Neural crest cell (in vitro differentiated cells): ENCODE measurements around the gene CIART. TPM values are rescaled to one million over a fixed set of nuclear protein-coding genes. Genes with fewer than 3 reads are reported as not detected.
A peak's percentile ranks its signal among the peaks of the same experiment; 100 is the strongest.
"Not testable (repeated sequence)": the region's sequence is repeated elsewhere in the genome, so short reads cannot be mapped to it uniquely, and the experiment has no call there.

Source experiments
- DNase-seq: peaks from one replicate; pipeline ENCODE4 v3.0.0; 2021; ENCODE audit warnings: low read depth, mixed read lengths, low spot score
- H3K27ac Mint-ChIP-seq: one replicate; pipeline ENCODE4 v1.8.0; 2021; ENCODE audit warnings: mild to moderate bottlenecking, mixed read lengths; ENCODE audit not compliant: unreplicated experiment
- H3K27me3 Mint-ChIP-seq: 2 replicates; pipeline ENCODE4 v1.8.0; 2021; ENCODE audit warnings: low read depth, mild to moderate bottlenecking, mixed read lengths
- H3K36me3 Mint-ChIP-seq: 2 replicates; pipeline ENCODE4 v1.8.0; 2021; ENCODE audit warnings: low read depth, mild to moderate bottlenecking, mixed read lengths
- H3K4me1 Mint-ChIP-seq: 2 replicates; pipeline ENCODE4 v1.8.0; 2021; ENCODE audit warnings: mixed read lengths
- H3K4me3 Mint-ChIP-seq: one replicate; pipeline ENCODE4 v1.8.0; 2021; ENCODE audit warnings: mild to moderate bottlenecking, mixed read lengths
- H3K9me3 Mint-ChIP-seq: 2 replicates; pipeline ENCODE4 v1.8.0; 2021; ENCODE audit warnings: mixed read lengths
- CTCF ChIP-seq: fragments of 200-600 bp; sonication (generic); conservative IDR thresholded peaks from 2 replicates; pipeline ENCODE4 v1.5.0; 2021; ENCODE audit warnings: antibody characterized with exemption, mild to moderate bottlenecking
- long read RNA-seq: library from polyadenylated mRNA; unstranded; transcript quantifications from one replicate; pipeline ENCODE4 v2.0.0, GENCODE V29; 2020
- total RNA-seq: library from RNA; stranded (reverse); gene quantifications from 2 replicates; pipeline ENCODE4 v1.2.1, GENCODE V29; 2021

The CIART gene
- 3.7 and 5.0 TPM in 2 replicates for total RNA-seq
- long read RNA-seq, partial matches to known transcripts, result 2 of 4 reads
- long read RNA-seq, other reads (novel, unspliced or antisense), result 2 of 4 reads

GRCh38 chr1:150281758-150282557, at the start of gene CIART:
CIART (plus strand) TSS chr1:150282554; CDS start chr1:150283268, 714 bp downstream.
- peaks cover 3% of the 10 kb centered on the region for H3K9me3 Mint-ChIP-seq
- H3K27me3 Mint-ChIP-seq, result peaks cover 19% of the 10 kb centered on the region
- no peak for TF ChIP-seq CTCF
- peak within 1 kb of the TSS; percentile 87 for H3K4me3 Mint-ChIP-seq
- no peak for DNase-seq
- H3K27ac Mint-ChIP-seq, result peak within 1 kb of the TSS; percentile 91
- peaks cover 27% of the 10 kb centered on the region for H3K4me1 Mint-ChIP-seq
- no peaks in the 10 kb centered on the region for H3K36me3 Mint-ChIP-seq

- H3K9me3 Mint-ChIP-seq, H3K4me3 Mint-ChIP-seq, H3K27ac Mint-ChIP-seq, H3K27me3 Mint-ChIP-seq, DNase-seq, H3K36me3 Mint-ChIP-seq: not testable (repeated sequence)
- peaks cover 16% of the 10 kb centered on the region for H3K4me1 Mint-ChIP-seq
Measured at GRCh38 chr1:150232921-150233320, 49.4 kb upstream of the CIART start.

GRCh38 chr1:150233359-150234308, 48.7 kb upstream of the CIART start:
- no peak for DNase-seq
- H3K4me3 Mint-ChIP-seq, result no peak overlapping the region
- H3K27me3 Mint-ChIP-seq, result no peaks in the 10 kb centered on the region
- peaks cover 6% of the 10 kb centered on the region for H3K36me3 Mint-ChIP-seq
- TF ChIP-seq CTCF, result no peak
- peak overlapping the region; percentile 0 for H3K27ac Mint-ChIP-seq
- peaks cover 16% of the 10 kb centered on the region for H3K4me1 Mint-ChIP-seq
- H3K9me3 Mint-ChIP-seq, result no peaks in the 10 kb centered on the region

- no peak for DNase-seq
- H3K9me3 Mint-ChIP-seq, result no peaks in the 10 kb centered on the region
- H3K4me1 Mint-ChIP-seq, result peaks cover 16% of the 10 kb centered on the region
- no peak for TF ChIP-seq CTCF
- peaks cover 3% of the 10 kb centered on the region for H3K36me3 Mint-ChIP-seq
- no peak overlapping the region for H3K4me3 Mint-ChIP-seq
- no peaks in the 10 kb centered on the region for H3K27me3 Mint-ChIP-seq
- H3K27ac Mint-ChIP-seq, result peak overlapping the region; percentile 87
Measured at GRCh38 chr1:150234309-150234565, 48.1 kb upstream of the CIART start.

GRCh38 chr1:150234566-150235293, 47.6 kb upstream of the CIART start:
- Mint-ChIP-seq H3K27me3 (no peaks in the 10 kb centered on the region), H3K27ac (peak overlapping the region; percentile 87), H3K4me1 (peaks cover 16% of the 10 kb centered on the region), H3K4me3 (no peak overlapping the region), H3K36me3 (peaks cover 3% of the 10 kb centered on the region), H3K9me3 (no peaks in the 10 kb centered on the region)
- peak; percentile 50 for DNase-seq
- no peak for TF ChIP-seq CTCF
